Esophagus squamous epithelium (tissue), 4 donors: ENCODE data around the gene CAMLG.

Experiments
- CTCF ChIP-seq, 6 experiments: fragments of 450-650 bp in 4 of 6; fragments of 200-600 bp in 2 of 6; sonication (generic) in 2 of 6; IDR thresholded peaks; one replicate each; pipeline ENCODE4 v1.5.1; 2016 to 2019; ENCODE audit warnings: antibody characterized with exemption in 6 of 6, mild to moderate bottlenecking in 4 of 6, moderate library complexity in 4 of 6
- POLR2A ChIP-seq, 4 donors: fragments of 450-650 bp; IDR thresholded peaks; one replicate each; pipeline ENCODE4 v1.6.1; 2017; ENCODE audit warnings: antibody characterized with exemption in 4 of 4, mild to moderate bottlenecking in 4 of 4, moderate library complexity in 3 of 4

- TF ChIP-seq CTCF (IDR thresholded peaks at IDR 0.05) = no peak
- TF ChIP-seq POLR2A (IDR thresholded peaks at IDR 0.05) = no peak
Observed at GRCh38 chr5:134777366-134777765, 39.0 kb downstream of the CAMLG start.
